ENCODE results near the gene HIF3A. TPM values are rescaled to one million over a fixed set of nuclear protein-coding genes. Genes with fewer than 3 reads are reported as not detected.

Gene HIF3A
- total RNA-seq, 4 donors from 2014 or later, result 5.9 to 29.2 (median 13.9) TPM

GRCh38 chr19:46376241-46377153 lies 79.7 kb downstream of the HIF3A start:
- peak overlapping the region; percentile 20 to 73 (median 70) for H3K27ac ChIP-seq
- no peak for TF ChIP-seq CTCF (IDR thresholded peaks at IDR 0.05 in 4 of 5, conservative IDR thresholded peaks at IDR 0.05 in 1 of 5)
- TF ChIP-seq POLR2A (IDR thresholded peaks at IDR 0.05), result no peak
- in situ Hi-C loops (cut with MboI; ENCODE audit: low sequenced_read_pairs in 4 of 4) (no loop called here), intact Hi-C loops (cut with DNase I; ENCODE audit: low total_unique reads) (no loop called here)
- H3K4me3 ChIP-seq, result no peak overlapping the region
- H3K9me3 ChIP-seq, result no peaks in the 10 kb centered on the region
- H3K27me3 ChIP-seq, result no peaks in the 10 kb centered on the region
- ATAC-seq, result no peak
- DNase-seq, result no peak
- peaks cover 0 to 20% of the 10 kb centered on the region in 2 donors for H3K36me3 ChIP-seq
- peaks cover 51 to 52% of the 10 kb centered on the region in 2 donors for H3K4me1 ChIP-seq

- in situ Hi-C loops (cut with MboI; ENCODE audit: low sequenced_read_pairs in 4 of 4), result no loop called here
- peak; percentile 90 to 97 for ATAC-seq
- Histone ChIP-seq H3K4me1 (peaks cover 45 to 48% of the 10 kb centered on the region in 2 donors), H3K4me3 (no peak overlapping the region), H3K27ac (peak overlapping the region; percentile 70 to 75 (median 72)), H3K9me3 (no peaks in the 10 kb centered on the region), H3K27me3 (no peaks in the 10 kb centered on the region), H3K36me3 (peaks cover 0 to 36% of the 10 kb centered on the region in 2 donors)
- TF ChIP-seq POLR2A (IDR thresholded peaks at IDR 0.05), result no peak
- no peak for TF ChIP-seq CTCF (IDR thresholded peaks at IDR 0.05 in 4 of 5, conservative IDR thresholded peaks at IDR 0.05 in 1 of 5)
- DNase-seq, result no peak
- intact Hi-C loops (cut with DNase I; ENCODE audit: low total_unique reads), result loop anchor here (2.0 kb wide), 1 partner anchor 31 kb away; the partner anchor contains the start of gene PPP5C
These were observed 81.4 kb downstream of the HIF3A start for GRCh38 chr19:46378268-46378667.

GRCh38 chr19:46380690-46381089 lies 83.8 kb downstream of the HIF3A start:
- ATAC-seq (no peak), DNase-seq (no peak)
- Histone ChIP-seq H3K4me1 (peaks cover 36 to 37% of the 10 kb centered on the region in 2 donors), H3K27me3 (no peaks in the 10 kb centered on the region), H3K36me3 (peaks cover 0 to 57% of the 10 kb centered on the region in 2 donors), H3K9me3 (no peaks in the 10 kb centered on the region), H3K4me3 (no peak overlapping the region), H3K27ac (peak overlapping the region; percentile 53 to 73 (median 70))
- in situ Hi-C loops (cut with MboI; ENCODE audit: low sequenced_read_pairs in 4 of 4) (no loop called here), intact Hi-C loops (cut with DNase I; ENCODE audit: low total_unique reads) (no loop called here)
- TF ChIP-seq POLR2A (IDR thresholded peaks at IDR 0.05) (no peak), CTCF (IDR thresholded peaks at IDR 0.05 in 4 of 5, conservative IDR thresholded peaks at IDR 0.05 in 1 of 5) (no peak)

- intact Hi-C loops (cut with DNase I; ENCODE audit: low total_unique reads), result no loop called here
- Histone ChIP-seq H3K4me3 (no peak overlapping the region), H3K27ac (no peak overlapping the region), H3K4me1 (peaks cover 36 to 37% of the 10 kb centered on the region in 2 donors), H3K9me3 (no peaks in the 10 kb centered on the region), H3K27me3 (no peaks in the 10 kb centered on the region), H3K36me3 (peaks cover 0 to 56% of the 10 kb centered on the region in 2 donors)
- ATAC-seq (no peak), DNase-seq (no peak)
- in situ Hi-C loops (cut with MboI; ENCODE audit: low sequenced_read_pairs in 4 of 4), result no loop called here
- no peak for TF ChIP-seq CTCF (IDR thresholded peaks at IDR 0.05 in 4 of 5, conservative IDR thresholded peaks at IDR 0.05 in 1 of 5)
- TF ChIP-seq POLR2A (IDR thresholded peaks at IDR 0.05), result no peak
These were observed 84.5 kb downstream of the HIF3A start for GRCh38 chr19:46381346-46381745.
